Gastroesophageal sphincter (tissue), 3 donors: ENCODE measurements around the gene PSMC3.

ENCODE experiments used
- EP300 ChIP-seq: sonication (generic); formaldehyde crosslinking; IDR thresholded peaks from one replicate; pipeline ENCODE4 v1.6.1; 2017; ENCODE audit warnings: antibody characterized with exemption, mild to moderate bottlenecking
- POLR2A ChIP-seq, 2 donors: fragments of 450-650 bp; IDR thresholded peaks; one replicate each; pipeline ENCODE4 v1.6.1; 2017; ENCODE audit warnings: antibody characterized with exemption in 2 of 2, mild to moderate bottlenecking in 2 of 2, moderate library complexity in 1 of 2
- POLR2AphosphoS5 ChIP-seq: sonication (generic); formaldehyde crosslinking; IDR thresholded peaks from one replicate; pipeline ENCODE4 v1.6.1; 2017; ENCODE audit warnings: antibody characterized with exemption
- TF ChIP-seq, protein P1 (sequence below), 4 experiments: fragments of 200-600 bp in 2 of 4; fragments of 450-650 bp in 2 of 4; sonication (generic) in 1 of 4; IDR thresholded peaks; one replicate each; pipeline ENCODE4 v1.5.1; 2017 to 2019; ENCODE audit warnings: antibody characterized with exemption in 4 of 4, mild to moderate bottlenecking in 2 of 4, moderate library complexity in 2 of 4

DNA sequence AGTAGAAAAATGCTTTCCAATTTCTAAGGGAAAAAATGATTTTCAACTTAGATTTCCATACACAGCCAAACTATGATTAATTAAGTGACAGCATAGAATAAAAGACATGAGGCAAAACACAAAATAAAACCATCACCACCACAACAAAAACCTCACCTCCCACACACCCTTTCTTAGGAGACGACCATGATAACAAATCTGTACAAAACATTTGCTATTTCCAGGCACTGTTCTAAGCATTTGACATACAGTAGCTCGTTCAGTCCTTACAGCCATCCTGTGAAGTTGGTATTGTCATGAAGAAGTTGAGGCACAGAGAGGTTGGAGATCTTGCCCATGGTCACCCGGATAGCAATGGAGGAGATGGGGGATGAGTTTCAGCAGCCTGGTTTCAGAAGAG is 56.6 kb downstream of the PSMC3 start:
- TF ChIP-seq POLR2A (IDR thresholded peaks at IDR 0.05) (no peak), POLR2AphosphoS5 (no peak), EP300 (no peak)
- TF ChIP-seq, protein P1, sequence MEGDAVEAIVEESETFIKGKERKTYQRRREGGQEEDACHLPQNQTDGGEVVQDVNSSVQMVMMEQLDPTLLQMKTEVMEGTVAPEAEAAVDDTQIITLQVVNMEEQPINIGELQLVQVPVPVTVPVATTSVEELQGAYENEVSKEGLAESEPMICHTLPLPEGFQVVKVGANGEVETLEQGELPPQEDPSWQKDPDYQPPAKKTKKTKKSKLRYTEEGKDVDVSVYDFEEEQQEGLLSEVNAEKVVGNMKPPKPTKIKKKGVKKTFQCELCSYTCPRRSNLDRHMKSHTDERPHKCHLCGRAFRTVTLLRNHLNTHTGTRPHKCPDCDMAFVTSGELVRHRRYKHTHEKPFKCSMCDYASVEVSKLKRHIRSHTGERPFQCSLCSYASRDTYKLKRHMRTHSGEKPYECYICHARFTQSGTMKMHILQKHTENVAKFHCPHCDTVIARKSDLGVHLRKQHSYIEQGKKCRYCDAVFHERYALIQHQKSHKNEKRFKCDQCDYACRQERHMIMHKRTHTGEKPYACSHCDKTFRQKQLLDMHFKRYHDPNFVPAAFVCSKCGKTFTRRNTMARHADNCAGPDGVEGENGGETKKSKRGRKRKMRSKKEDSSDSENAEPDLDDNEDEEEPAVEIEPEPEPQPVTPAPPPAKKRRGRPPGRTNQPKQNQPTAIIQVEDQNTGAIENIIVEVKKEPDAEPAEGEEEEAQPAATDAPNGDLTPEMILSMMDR (IDR thresholded peaks at IDR 0.05): no peak
